Retinal pigment epithelial cell (primary cell): ENCODE measurements around the gene C3.

Experiments used
- DNase-seq: peaks from one replicate; pipeline ENCODE4 v3.0.0-alpha.2; 2010; ENCODE audit warnings: low read depth
- H3K4me3 ChIP-seq: 2 replicates; pipeline ENCODE4 v1.5.1; 2011; ENCODE audit warnings: mild to moderate bottlenecking, low read length, control low read depth, moderate library complexity
- CTCF ChIP-seq: conservative IDR thresholded peaks from 2 replicates; pipeline ENCODE4 v1.5.1; 2011; ENCODE audit warnings: low read depth, low read length, control low read depth, inconsistent platforms

The C3 gene

GRCh38 chr19:6743714-6744380 is 23.4 kb upstream of the C3 start:
- DNase-seq: no peak
- no peak for TF ChIP-seq CTCF
- no peak overlapping the region for H3K4me3 ChIP-seq

- TF ChIP-seq CTCF: no peak
- no peak for DNase-seq
Observed at GRCh38 chr19:6743066-6743465, 22.6 kb upstream of the C3 start.

GRCh38 chr19:6740589-6741343 is 20.3 kb upstream of the C3 start:
- H3K4me3 ChIP-seq: peak overlapping the region; percentile 81
- no peak for DNase-seq

More at GRCh38 chr19:6743066-6743465, 22.6 kb upstream of the C3 start:
- H3K4me3 ChIP-seq: no peak overlapping the region

GRCh38 chr19:6739883-6740588 is 19.6 kb upstream of the C3 start:
- no peak for TF ChIP-seq CTCF
- H3K4me3 ChIP-seq: peak overlapping the region; percentile 81
- no peak for DNase-seq

More at GRCh38 chr19:6740589-6741343, 20.3 kb upstream of the C3 start:
- TF ChIP-seq CTCF: no peak

- peak within 1 kb of the TSS; percentile 81 for H3K4me3 ChIP-seq
- no peak for DNase-seq
- no peak for TF ChIP-seq CTCF
Observed at GRCh38 chr19:6739390-6739882, 19.0 kb upstream of the C3 start, which contains the start of gene TRIP10. Gene TRIP10, plus strand, starts transcription at chr19:6739680. Its CDS starts 82 bp downstream, at chr19:6739762.

- TF ChIP-seq CTCF: no peak
Observed at GRCh38 chr19:6738787-6739389, 18.4 kb upstream of the C3 start.

More at GRCh38 chr19:6738787-6739389, 18.4 kb upstream of the C3 start:
- peak overlapping the region; percentile 43 for H3K4me3 ChIP-seq
- no peak for DNase-seq
